H9 (cell line): ENCODE data around the gene PDZD8. TPM values are rescaled to one million over a fixed set of nuclear protein-coding genes. Genes with fewer than 3 reads are reported as not detected.
A peak's percentile ranks its signal among the peaks of the same experiment; 100 is the strongest.

Experiments used
- DNase-seq: peaks from one replicate; pipeline ENCODE4 v3.0.0-alpha.2; 2017
- H2AFZ ChIP-seq: one replicate; pipeline ENCODE4 v1.6.1; 2013; ENCODE audit warnings: mild to moderate bottlenecking, low read length, control low read depth, moderate library complexity
- H2AK5ac ChIP-seq: 2 replicates; pipeline ENCODE4 v1.6.1; 2013; ENCODE audit warnings: low read length, control low read depth, mixed read lengths; ENCODE audit not compliant: insufficient read length
- H2BK120ac ChIP-seq: one replicate; pipeline ENCODE4 v1.6.1; 2013; ENCODE audit warnings: low read depth, mild to moderate bottlenecking, low read length, control low read depth, inconsistent platforms; ENCODE audit not compliant: poor library complexity, severe bottlenecking
- H2BK12ac ChIP-seq: 2 replicates; pipeline ENCODE4 v1.6.1; 2013; ENCODE audit warnings: low read length, control low read depth, mixed read lengths, low read depth; ENCODE audit not compliant: insufficient read length
- H2BK15ac ChIP-seq: 2 replicates; pipeline ENCODE4 v1.6.1; 2013; ENCODE audit warnings: low read depth, low read length, control low read depth
- H2BK20ac ChIP-seq: one replicate; pipeline ENCODE4 v1.6.1; 2013; ENCODE audit warnings: low read depth, mild to moderate bottlenecking, low read length, control low read depth, inconsistent platforms; ENCODE audit not compliant: poor library complexity, severe bottlenecking
- H2BK5ac ChIP-seq: 2 replicates; pipeline ENCODE4 v1.6.1; 2013; ENCODE audit warnings: low read length, control low read depth, mixed read lengths; ENCODE audit not compliant: insufficient read length
- H3K14ac ChIP-seq: 2 replicates; pipeline ENCODE4 v1.6.1; 2013; ENCODE audit warnings: low read length, control low read depth; ENCODE audit not compliant: insufficient read depth
- H3K18ac ChIP-seq: 2 replicates; pipeline ENCODE4 v1.6.1; 2013; ENCODE audit warnings: low read depth, mild to moderate bottlenecking, mixed read lengths, low read length, control low read depth; ENCODE audit not compliant: insufficient read length
- H3K23ac ChIP-seq: 2 replicates; pipeline ENCODE4 v1.6.1; 2013; ENCODE audit warnings: low read length, control low read depth, mixed read lengths, low read depth; ENCODE audit not compliant: insufficient read length
- H3K23me2 ChIP-seq: 2 replicates; pipeline ENCODE4 v1.6.1; 2013; ENCODE audit warnings: low read depth, mild to moderate bottlenecking, mixed read lengths, low read length, control low read depth; ENCODE audit not compliant: insufficient read length, poor library complexity, severe bottlenecking
- H3K27ac ChIP-seq: 2 replicates; pipeline ENCODE4 v1.5.1; 2013; ENCODE audit warnings: low read length, control low read depth, mixed read lengths, low read depth; ENCODE audit not compliant: insufficient read length
- H3K27me3 ChIP-seq: 2 replicates; pipeline ENCODE4 v1.6.1; 2013; ENCODE audit warnings: low read length, control low read depth, inconsistent platforms; ENCODE audit not compliant: insufficient read depth
- H3K4ac ChIP-seq: 2 replicates; pipeline ENCODE4 v1.6.1; 2013; ENCODE audit warnings: low read depth, mild to moderate bottlenecking, control low read depth, inconsistent platforms, low read length, moderate library complexity
- H3K4me1 ChIP-seq: 2 replicates; pipeline ENCODE4 v1.6.1; 2013; ENCODE audit warnings: low read length, control low read depth, inconsistent platforms; ENCODE audit not compliant: insufficient read depth
- H3K4me2 ChIP-seq: 2 replicates; pipeline ENCODE4 v1.6.1; 2013; ENCODE audit warnings: low read length, control low read depth, mixed read lengths; ENCODE audit not compliant: insufficient read length, insufficient read depth
- H3K56ac ChIP-seq: 2 replicates; pipeline ENCODE4 v1.6.1; 2013; ENCODE audit warnings: low read depth, mild to moderate bottlenecking, mixed read lengths, low read length, control low read depth; ENCODE audit not compliant: insufficient read length
- H3K79me1 ChIP-seq: 2 replicates; pipeline ENCODE4 v1.6.1; 2013; ENCODE audit warnings: low read depth, mild to moderate bottlenecking, moderate library complexity, low read length, control low read depth, inconsistent platforms; ENCODE audit not compliant: insufficient read depth, poor library complexity, severe bottlenecking
- H3K79me2 ChIP-seq: 2 replicates; pipeline ENCODE4 v1.6.1; 2013; ENCODE audit warnings: low read length, control low read depth, inconsistent platforms; ENCODE audit not compliant: insufficient read depth
- H3K9ac ChIP-seq: 2 replicates; pipeline ENCODE4 v1.6.1; 2013; ENCODE audit warnings: low read length, control low read depth, mixed read lengths; ENCODE audit not compliant: insufficient read length; ENCODE audit errors: extremely low read depth
- H3K9me3 ChIP-seq: one replicate; pipeline ENCODE4 v1.6.1; 2013; ENCODE audit warnings: low read depth, low read length, inconsistent platforms; ENCODE audit not compliant: control insufficient read depth
- H3T11ph ChIP-seq: one replicate; pipeline ENCODE4 v1.6.1; 2013; ENCODE audit warnings: mild to moderate bottlenecking, low read length, control low read depth, inconsistent platforms
- H4K20me1 ChIP-seq: one replicate; pipeline ENCODE4 v1.6.1; 2013; ENCODE audit not compliant: control insufficient read depth, insufficient read length, insufficient read depth
- H4K5ac ChIP-seq: 2 replicates; pipeline ENCODE4 v1.6.1; 2013; ENCODE audit warnings: low read depth, mild to moderate bottlenecking, mixed read lengths, low read length, control low read depth; ENCODE audit not compliant: insufficient read length
- H4K8ac ChIP-seq: replicated peaks from 2 replicates; pipeline ENCODE4 v1.6.1; 2013; ENCODE audit warnings: low read length, control low read depth, mixed read lengths, low read depth; ENCODE audit not compliant: insufficient read length
- H4K91ac ChIP-seq: 2 replicates; pipeline ENCODE4 v1.6.1; 2013; ENCODE audit warnings: low read depth, mild to moderate bottlenecking, moderate library complexity, mixed read lengths, low read length, control low read depth; ENCODE audit not compliant: insufficient read length
- H3K27ac Mint-ChIP-seq, 3 experiments: 2 replicates in 2 of 3; 3 replicates in 1 of 3; pipeline ENCODE4 v1.8.0; 2020 to 2021; ENCODE audit warnings: mixed read lengths in 3 of 3, mild to moderate bottlenecking in 1 of 3, moderate library complexity in 1 of 3
- H3K27me3 Mint-ChIP-seq: 2 replicates; pipeline ENCODE4 v1.8.0; 2021; ENCODE audit warnings: low read depth, mild to moderate bottlenecking, moderate library complexity, mixed read lengths
- H3K36me3 Mint-ChIP-seq, 3 experiments: 2 replicates in 2 of 3; 3 replicates in 1 of 3; pipeline ENCODE4 v1.8.0; 2020 to 2021; ENCODE audit warnings: low read depth in 3 of 3, mixed read lengths in 3 of 3; ENCODE audit not compliant: insufficient read depth in 1 of 3
- H3K4me1 Mint-ChIP-seq, 2 experiments: 2 replicates each; pipeline ENCODE4 v1.8.0; 2020; ENCODE audit warnings: mixed read lengths in 2 of 2
- H3K4me3 Mint-ChIP-seq, 2 experiments: 2 replicates in 1 of 2; 3 replicates in 1 of 2; pipeline ENCODE4 v1.8.0; 2020 to 2021; ENCODE audit warnings: mild to moderate bottlenecking in 2 of 2, mixed read lengths in 2 of 2, moderate library complexity in 1 of 2
- H3K9me3 Mint-ChIP-seq, 2 experiments: 2 replicates in 1 of 2; 3 replicates in 1 of 2; pipeline ENCODE4 v1.8.0; 2020; ENCODE audit warnings: mild to moderate bottlenecking in 2 of 2, mixed read lengths in 2 of 2, moderate library complexity in 1 of 2
- CTCF ChIP-seq: fragments of 200-600 bp; sonication (generic); conservative IDR thresholded peaks from 3 replicates; pipeline ENCODE4 v1.8.0; 2021; ENCODE audit warnings: antibody characterized with exemption, mild to moderate bottlenecking
- WGBS: extraction: QIAGEN DNeasy Blood & Tissue Kit; methylation state at CpG from one replicate; pipeline ENCODE4 v1.1.7; 2013; ENCODE audit warnings: missing lambda C conversion rate, low lambda C conversion rate, mixed read lengths; ENCODE audit not compliant: insufficient read length; ENCODE audit errors: extremely low coverage; 5-methylcytosine and 5-hydroxymethylcytosine counted together
- total RNA-seq: library from RNA; stranded (reverse); gene quantifications from 2 replicates; pipeline ENCODE4 v1.2.1, GENCODE V29; 2021

PDZD8 gene
- total RNA-seq, 1 experiment from 2014 or later = 38.2 TPM

DNA sequence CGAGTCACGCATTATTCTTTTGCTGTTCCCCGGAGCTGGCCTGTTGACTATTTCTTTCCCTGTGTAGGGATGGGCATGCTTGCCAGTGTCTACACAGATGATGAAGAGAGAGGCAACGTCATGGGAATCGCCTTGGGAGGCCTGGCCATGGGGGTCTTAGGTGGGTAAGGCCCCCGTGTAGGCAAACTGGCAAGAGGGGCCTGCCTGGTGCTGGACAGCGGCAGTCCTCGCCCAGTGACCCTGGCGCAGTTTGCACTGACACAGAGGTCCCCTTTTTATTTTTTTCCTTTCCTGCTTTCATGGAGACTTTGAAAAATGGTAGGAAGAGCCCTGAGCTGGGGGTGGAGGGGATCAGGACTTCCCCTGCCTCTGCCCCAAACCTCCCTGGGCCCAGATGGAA, 120.9 kb downstream of the PDZD8 start:
- H3K23ac ChIP-seq = no peak overlapping the region
- H3K9ac ChIP-seq = no peak overlapping the region
- H3K27ac ChIP-seq = no peak overlapping the region
- H3T11ph ChIP-seq = no peak overlapping the region
- no peaks in the 10 kb centered on the region for H3K9me3 Mint-ChIP-seq
- no peak overlapping the region for H3K4me3 Mint-ChIP-seq
- H3K27ac Mint-ChIP-seq = no peak overlapping the region
- H3K4me1 ChIP-seq = no peaks in the 10 kb centered on the region
- no peaks in the 10 kb centered on the region for H3K23me2 ChIP-seq
- no peak overlapping the region for H4K5ac ChIP-seq
- H2AK5ac ChIP-seq = no peak overlapping the region
- H3K9me3 ChIP-seq = no peaks in the 10 kb centered on the region
- no peaks in the 10 kb centered on the region for H3K79me2 ChIP-seq
- H4K8ac ChIP-seq = no peak overlapping the region
- peaks cover 16 to 29% of the 10 kb centered on the region in 2 experiments for H3K4me1 Mint-ChIP-seq
- H2BK120ac ChIP-seq = no peak overlapping the region
- no peak overlapping the region for H2BK15ac ChIP-seq
- no peak overlapping the region for H3K14ac ChIP-seq
- no peak overlapping the region for H3K18ac ChIP-seq
- H3K27me3 ChIP-seq = no peaks in the 10 kb centered on the region
- no peak overlapping the region for H3K4me2 ChIP-seq
- H2AFZ ChIP-seq = no peak overlapping the region
- TF ChIP-seq CTCF = no peak
- H2BK12ac ChIP-seq = no peak overlapping the region
- H2BK20ac ChIP-seq = no peak overlapping the region
- H3K79me1 ChIP-seq = no peaks in the 10 kb centered on the region
- no peaks in the 10 kb centered on the region for H3K36me3 Mint-ChIP-seq
- H4K20me1 ChIP-seq = no peaks in the 10 kb centered on the region
- no peak overlapping the region for H2BK5ac ChIP-seq
- DNase-seq = peak; percentile 15
- no CpG with 5 or more reads among the region's 9 CpGs for whole genome bisulfite sequencing
- H3K27me3 Mint-ChIP-seq = no peaks in the 10 kb centered on the region
- no peak overlapping the region for H3K56ac ChIP-seq
- H3K4ac ChIP-seq = no peak overlapping the region
- no peak overlapping the region for H4K91ac ChIP-seq
